Measurements from ENCODE around the gene SCRN2. TPM values are rescaled to one million over a fixed set of nuclear protein-coding genes. Genes with fewer than 3 reads are reported as not detected.

Gene SCRN2
- total and polyA plus RNA-seq, 2 of the 13 experiments (the other 11 are each of a cell fraction or from before 2014, with no cell fraction given): 21.7 to 29.5 TPM

DNA sequence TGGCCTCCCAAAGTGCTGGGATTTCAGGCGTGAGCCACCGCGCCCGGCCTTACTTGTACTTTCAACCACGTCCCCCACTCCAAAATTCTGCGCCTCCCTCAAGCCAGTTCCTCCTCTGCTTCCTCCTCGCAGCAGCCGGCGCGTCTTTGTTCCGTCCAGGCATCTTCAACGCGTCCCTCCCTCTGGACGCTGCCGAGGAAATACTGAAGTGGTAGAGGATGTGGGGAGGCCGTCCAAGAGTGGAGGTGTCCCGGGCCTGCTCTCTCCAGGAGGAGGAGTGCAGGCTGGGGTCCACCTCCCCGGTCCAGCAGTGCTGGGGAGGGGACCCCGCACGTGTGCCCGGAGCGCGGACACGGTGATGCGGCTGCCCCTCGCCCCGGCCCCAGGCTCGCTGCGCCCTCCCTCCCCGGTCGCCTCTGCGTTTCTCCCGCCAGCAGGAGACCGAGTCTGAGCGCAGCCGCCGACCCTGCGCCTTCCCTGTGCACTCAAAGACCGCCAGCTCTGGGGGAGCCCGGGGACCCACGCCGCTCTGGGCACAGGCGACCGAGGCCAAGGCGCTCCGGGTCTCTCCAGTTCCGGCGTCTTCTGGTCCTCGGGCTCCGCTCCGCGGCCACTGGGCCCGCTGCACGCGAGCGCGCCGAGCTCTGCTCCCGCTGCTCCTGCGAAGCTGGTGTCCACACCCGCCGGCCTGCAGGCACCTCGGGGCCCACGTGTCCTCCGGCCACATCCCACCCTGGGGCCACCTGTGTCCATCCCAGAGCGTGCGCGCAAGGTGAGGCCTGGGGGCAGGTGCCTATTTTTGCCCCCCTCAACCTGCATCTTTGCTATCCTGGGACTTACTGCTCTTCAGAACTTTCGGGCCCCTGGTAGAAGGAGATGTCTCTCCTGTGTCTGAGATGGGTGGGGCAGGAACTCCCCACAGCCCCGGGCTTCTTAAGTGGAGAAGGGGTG lies 51.2 kb downstream of the SCRN2 start (continued):
- TF ChIP-seq, protein P1, sequence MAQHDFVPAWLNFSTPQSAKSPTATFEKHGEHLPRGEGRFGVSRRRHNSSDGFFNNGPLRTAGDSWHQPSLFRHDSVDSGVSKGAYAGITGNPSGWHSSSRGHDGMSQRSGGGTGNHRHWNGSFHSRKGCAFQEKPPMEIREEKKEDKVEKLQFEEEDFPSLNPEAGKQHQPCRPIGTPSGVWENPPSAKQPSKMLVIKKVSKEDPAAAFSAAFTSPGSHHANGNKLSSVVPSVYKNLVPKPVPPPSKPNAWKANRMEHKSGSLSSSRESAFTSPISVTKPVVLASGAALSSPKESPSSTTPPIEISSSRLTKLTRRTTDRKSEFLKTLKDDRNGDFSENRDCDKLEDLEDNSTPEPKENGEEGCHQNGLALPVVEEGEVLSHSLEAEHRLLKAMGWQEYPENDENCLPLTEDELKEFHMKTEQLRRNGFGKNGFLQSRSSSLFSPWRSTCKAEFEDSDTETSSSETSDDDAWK (CRISPR knock-in tag; IDR thresholded peaks at IDR 0.05): no peak
- TF ChIP-seq GLI4 (CRISPR knock-in tag; IDR thresholded peaks at IDR 0.05; ENCODE audit: borderline replicate concordance) (no peak), ARID2 (CRISPR knock-in tag; IDR thresholded peaks at IDR 0.05; ENCODE audit: borderline replicate concordance) (no peak), GATAD1 (CRISPR knock-in tag; IDR thresholded peaks at IDR 0.05) (no peak), KDM2A (CRISPR knock-in tag; IDR thresholded peaks at IDR 0.05; ENCODE audit: borderline replicate concordance, low read depth) (peak; percentile 72; the same call in 1 of the 2 replicates), CREB1 (IDR thresholded peaks at IDR 0.05) (no peak), CREB1 (CRISPR knock-in tag; IDR thresholded peaks at IDR 0.05) (no peak), CBX2 (IDR thresholded peaks at IDR 0.05; ENCODE audit: low read depth, low read length) (no peak), CBX2 (CRISPR knock-in tag; IDR thresholded peaks at IDR 0.05; ENCODE audit: low read depth) (no peak), ZNF552 (CRISPR knock-in tag; IDR thresholded peaks at IDR 0.05; ENCODE audit: borderline replicate concordance) (no peak; the same call in 1 of the 2 replicates), ZNF775 (CRISPR knock-in tag; IDR thresholded peaks at IDR 0.05; ENCODE audit: borderline replicate concordance) (no peak), KLF9 (CRISPR knock-in tag; IDR thresholded peaks at IDR 0.05; ENCODE audit: low read depth) (no peak)
- TF ChIP-seq, protein P2, sequence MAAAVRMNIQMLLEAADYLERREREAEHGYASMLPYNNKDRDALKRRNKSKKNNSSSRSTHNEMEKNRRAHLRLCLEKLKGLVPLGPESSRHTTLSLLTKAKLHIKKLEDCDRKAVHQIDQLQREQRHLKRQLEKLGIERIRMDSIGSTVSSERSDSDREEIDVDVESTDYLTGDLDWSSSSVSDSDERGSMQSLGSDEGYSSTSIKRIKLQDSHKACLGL (CRISPR knock-in tag; IDR thresholded peaks at IDR 0.05): 0 out of 2 replicates have a peak, but pooled peaks have one; percentile 43
- TF ChIP-seq, protein P3, sequence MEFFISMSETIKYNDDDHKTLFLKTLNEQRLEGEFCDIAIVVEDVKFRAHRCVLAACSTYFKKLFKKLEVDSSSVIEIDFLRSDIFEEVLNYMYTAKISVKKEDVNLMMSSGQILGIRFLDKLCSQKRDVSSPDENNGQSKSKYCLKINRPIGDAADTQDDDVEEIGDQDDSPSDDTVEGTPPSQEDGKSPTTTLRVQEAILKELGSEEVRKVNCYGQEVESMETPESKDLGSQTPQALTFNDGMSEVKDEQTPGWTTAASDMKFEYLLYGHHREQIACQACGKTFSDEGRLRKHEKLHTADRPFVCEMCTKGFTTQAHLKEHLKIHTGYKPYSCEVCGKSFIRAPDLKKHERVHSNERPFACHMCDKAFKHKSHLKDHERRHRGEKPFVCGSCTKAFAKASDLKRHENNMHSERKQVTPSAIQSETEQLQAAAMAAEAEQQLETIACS (CRISPR knock-in tag; IDR thresholded peaks at IDR 0.05): no peak
- TF ChIP-seq, protein P4, sequence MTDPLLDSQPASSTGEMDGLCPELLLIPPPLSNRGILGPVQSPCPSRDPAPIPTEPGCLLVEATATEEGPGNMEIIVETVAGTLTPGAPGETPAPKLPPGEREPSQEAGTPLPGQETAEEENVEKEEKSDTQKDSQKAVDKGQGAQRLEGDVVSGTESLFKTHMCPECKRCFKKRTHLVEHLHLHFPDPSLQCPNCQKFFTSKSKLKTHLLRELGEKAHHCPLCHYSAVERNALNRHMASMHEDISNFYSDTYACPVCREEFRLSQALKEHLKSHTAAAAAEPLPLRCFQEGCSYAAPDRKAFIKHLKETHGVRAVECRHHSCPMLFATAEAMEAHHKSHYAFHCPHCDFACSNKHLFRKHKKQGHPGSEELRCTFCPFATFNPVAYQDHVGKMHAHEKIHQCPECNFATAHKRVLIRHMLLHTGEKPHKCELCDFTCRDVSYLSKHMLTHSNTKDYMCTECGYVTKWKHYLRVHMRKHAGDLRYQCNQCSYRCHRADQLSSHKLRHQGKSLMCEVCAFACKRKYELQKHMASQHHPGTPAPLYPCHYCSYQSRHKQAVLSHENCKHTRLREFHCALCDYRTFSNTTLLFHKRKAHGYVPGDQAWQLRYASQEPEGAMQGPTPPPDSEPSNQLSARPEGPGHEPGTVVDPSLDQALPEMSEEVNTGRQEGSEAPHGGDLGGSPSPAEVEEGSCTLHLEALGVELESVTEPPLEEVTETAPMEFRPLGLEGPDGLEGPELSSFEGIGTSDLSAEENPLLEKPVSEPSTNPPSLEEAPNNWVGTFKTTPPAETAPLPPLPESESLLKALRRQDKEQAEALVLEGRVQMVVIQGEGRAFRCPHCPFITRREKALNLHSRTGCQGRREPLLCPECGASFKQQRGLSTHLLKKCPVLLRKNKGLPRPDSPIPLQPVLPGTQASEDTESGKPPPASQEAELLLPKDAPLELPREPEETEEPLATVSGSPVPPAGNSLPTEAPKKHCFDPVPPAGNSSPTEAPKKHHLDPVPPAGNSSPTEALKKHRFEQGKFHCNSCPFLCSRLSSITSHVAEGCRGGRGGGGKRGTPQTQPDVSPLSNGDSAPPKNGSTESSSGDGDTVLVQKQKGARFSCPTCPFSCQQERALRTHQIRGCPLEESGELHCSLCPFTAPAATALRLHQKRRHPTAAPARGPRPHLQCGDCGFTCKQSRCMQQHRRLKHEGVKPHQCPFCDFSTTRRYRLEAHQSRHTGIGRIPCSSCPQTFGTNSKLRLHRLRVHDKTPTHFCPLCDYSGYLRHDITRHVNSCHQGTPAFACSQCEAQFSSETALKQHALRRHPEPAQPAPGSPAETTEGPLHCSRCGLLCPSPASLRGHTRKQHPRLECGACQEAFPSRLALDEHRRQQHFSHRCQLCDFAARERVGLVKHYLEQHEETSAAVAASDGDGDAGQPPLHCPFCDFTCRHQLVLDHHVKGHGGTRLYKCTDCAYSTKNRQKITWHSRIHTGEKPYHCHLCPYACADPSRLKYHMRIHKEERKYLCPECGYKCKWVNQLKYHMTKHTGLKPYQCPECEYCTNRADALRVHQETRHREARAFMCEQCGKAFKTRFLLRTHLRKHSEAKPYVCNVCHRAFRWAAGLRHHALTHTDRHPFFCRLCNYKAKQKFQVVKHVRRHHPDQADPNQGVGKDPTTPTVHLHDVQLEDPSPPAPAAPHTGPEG (CRISPR knock-in tag; IDR thresholded peaks at IDR 0.05): 0 out of 2 replicates have a peak, but pooled peaks have one; percentile 26
- TF ChIP-seq, protein P5, sequence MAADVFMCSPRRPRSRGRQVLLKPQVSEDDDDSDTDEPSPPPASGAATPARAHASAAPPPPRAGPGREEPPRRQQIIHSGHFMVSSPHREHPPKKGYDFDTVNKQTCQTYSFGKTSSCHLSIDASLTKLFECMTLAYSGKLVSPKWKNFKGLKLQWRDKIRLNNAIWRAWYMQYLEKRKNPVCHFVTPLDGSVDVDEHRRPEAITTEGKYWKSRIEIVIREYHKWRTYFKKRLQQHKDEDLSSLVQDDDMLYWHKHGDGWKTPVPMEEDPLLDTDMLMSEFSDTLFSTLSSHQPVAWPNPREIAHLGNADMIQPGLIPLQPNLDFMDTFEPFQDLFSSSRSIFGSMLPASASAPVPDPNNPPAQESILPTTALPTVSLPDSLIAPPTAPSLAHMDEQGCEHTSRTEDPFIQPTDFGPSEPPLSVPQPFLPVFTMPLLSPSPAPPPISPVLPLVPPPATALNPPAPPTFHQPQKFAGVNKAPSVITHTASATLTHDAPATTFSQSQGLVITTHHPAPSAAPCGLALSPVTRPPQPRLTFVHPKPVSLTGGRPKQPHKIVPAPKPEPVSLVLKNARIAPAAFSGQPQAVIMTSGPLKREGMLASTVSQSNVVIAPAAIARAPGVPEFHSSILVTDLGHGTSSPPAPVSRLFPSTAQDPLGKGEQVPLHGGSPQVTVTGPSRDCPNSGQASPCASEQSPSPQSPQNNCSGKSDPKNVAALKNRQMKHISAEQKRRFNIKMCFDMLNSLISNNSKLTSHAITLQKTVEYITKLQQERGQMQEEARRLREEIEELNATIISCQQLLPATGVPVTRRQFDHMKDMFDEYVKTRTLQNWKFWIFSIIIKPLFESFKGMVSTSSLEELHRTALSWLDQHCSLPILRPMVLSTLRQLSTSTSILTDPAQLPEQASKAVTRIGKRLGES (CRISPR knock-in tag; IDR thresholded peaks at IDR 0.05; ENCODE audit: borderline replicate concordance): no peak

Measured in HepG2 (cell line).